GM12801 (cell line): ENCODE measurements around the gene LCE2C.
"Not testable (repeated sequence)": the region's sequence is repeated elsewhere in the genome, so short reads cannot be mapped to it uniquely, and the experiment has no call there.

Experiments
- TF ChIP-seq, protein P1 (sequence below): IDR thresholded peaks from one replicate; pipeline ENCODE4 v1.5.1; 2011; ENCODE audit warnings: control low read depth; ENCODE audit not compliant: insufficient read length; ENCODE audit errors: extremely low read depth

Gene LCE2C

GRCh38 chr1:152683846-152684245, 8.8 kb downstream of the LCE2C start:
- TF ChIP-seq, protein P1, sequence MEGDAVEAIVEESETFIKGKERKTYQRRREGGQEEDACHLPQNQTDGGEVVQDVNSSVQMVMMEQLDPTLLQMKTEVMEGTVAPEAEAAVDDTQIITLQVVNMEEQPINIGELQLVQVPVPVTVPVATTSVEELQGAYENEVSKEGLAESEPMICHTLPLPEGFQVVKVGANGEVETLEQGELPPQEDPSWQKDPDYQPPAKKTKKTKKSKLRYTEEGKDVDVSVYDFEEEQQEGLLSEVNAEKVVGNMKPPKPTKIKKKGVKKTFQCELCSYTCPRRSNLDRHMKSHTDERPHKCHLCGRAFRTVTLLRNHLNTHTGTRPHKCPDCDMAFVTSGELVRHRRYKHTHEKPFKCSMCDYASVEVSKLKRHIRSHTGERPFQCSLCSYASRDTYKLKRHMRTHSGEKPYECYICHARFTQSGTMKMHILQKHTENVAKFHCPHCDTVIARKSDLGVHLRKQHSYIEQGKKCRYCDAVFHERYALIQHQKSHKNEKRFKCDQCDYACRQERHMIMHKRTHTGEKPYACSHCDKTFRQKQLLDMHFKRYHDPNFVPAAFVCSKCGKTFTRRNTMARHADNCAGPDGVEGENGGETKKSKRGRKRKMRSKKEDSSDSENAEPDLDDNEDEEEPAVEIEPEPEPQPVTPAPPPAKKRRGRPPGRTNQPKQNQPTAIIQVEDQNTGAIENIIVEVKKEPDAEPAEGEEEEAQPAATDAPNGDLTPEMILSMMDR, result no peak

- TF ChIP-seq, protein P1, result not testable (repeated sequence)
Measured at GRCh38 chr1:152685823-152686222, 10.7 kb downstream of the LCE2C start, which contains the start of gene LCE2B. Gene LCE2B (plus strand): TSS chr1:152686123. CDS start chr1:152686844, 721 bp downstream.

DNA sequence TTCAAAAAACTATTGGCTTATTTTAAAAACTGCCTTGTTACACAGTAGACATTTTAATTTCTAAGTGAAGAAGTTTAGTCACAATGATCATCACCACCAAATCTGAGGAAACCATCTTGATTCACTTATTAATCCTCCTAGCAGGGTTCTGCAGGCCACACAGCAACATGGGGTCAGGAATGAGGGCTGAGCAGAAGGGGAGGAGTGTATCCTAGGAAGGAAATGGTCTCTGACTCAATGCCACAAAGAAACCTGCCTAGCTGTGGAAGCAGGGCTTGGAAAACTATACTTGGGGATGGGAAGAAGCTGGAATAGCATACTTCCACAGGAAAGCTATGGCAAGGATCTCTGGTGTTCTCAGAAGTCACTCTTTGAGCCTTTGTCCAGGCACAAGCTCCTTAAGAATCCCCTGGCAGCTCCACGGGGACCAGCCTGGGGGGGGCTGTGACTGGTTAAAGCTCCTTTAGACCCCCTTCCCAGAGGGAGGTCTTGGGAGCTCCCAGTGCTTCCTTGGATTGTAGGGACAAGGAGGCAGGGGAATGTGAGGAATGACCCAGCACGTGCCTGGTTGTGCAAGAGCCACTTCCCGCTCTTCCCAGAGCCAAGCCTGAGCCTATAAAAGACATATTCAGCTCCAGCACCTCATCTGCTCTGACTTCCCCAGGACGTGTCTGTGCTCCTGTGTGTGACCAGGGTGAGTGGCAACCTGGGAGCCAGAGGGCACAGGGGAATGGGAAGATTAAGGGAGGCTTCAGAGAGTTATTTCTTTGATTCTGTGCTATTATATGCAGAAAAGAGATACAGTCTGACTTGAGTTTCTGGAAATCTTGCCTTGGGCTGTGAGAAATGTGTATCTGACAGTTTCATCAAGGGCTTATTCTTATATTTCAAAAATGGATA, 22.9 kb downstream of the LCE2C start, which contains the start of gene LCE2A:
Gene LCE2A (plus strand): TSS at position 645 of the 900 bp plus-strand sequence. CDS start 557 bp downstream, outside the sequence.
- TF ChIP-seq, protein P1, result no peak

DNA sequence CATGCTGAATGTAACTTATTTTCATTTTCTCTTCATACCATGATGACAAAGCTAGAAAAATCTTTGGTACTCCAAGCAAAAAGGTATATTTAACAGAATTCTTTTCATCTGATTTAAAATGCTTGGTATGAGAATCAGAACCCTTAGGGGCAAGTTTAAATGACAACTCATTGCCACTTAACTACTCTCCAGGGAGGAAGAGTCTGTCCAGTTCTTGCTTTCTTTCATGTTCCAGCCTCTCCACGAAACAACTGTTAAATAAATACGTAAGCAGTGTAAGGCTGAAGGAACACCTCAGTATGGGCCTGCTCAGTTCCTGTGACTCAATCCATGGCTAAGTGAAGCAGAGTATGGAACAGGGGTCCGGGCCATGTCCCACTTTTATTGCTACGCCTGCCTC, 24.7 kb downstream of the LCE2C start:
- TF ChIP-seq, protein P1, result no peak

GRCh38 chr1:152707860-152708259, 32.8 kb downstream of the LCE2C start, which contains the start of gene LCE4A:
Gene LCE4A (plus strand): TSS chr1:152708160. CDS start chr1:152709076, 916 bp downstream.
- TF ChIP-seq, protein P1, result no peak

GRCh38 chr1:152718238-152718637, 43.2 kb downstream of the LCE2C start:
- TF ChIP-seq, protein P1, result no peak

- TF ChIP-seq, protein P1, result no peak
Measured at GRCh38 chr1:152725261-152725660, 50.2 kb downstream of the LCE2C start.
